ENCODE measurements around the gene SKOR2.
"Not testable (repeated sequence)": the region's sequence is repeated elsewhere in the genome, so short reads cannot be mapped to it uniquely, and the experiment has no call there.

Gene SKOR2

DNA sequence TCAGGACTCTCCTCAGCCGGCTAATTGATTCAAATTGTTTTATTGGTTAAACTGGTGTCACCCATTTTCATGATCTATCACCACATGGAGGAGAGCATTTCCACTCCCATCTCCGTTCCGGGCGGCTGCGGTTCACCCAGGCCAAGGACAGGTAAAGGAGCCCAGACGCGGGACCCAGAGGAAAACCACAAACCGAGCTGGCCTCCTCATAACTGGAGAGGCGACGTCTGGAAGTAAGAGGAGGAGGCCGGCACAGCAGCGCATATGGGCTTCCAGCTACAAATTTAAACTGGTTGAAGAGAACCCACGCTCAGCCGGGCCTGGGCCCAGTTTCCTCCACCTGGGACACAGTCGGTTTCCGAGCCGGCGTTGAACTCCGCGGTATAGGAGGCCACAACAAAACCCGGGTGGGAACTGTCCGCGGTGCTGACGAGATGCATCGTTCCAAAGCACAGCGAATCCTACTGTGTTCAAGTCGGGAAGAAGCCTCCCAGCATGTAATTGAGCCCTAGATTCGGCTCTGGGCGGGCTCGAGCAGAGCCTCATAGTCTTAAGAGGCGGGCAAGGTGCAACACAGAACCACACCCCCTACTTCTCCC, 3.0 kb upstream of the SKOR2 start:
- DNase-seq: no peak

DNA sequence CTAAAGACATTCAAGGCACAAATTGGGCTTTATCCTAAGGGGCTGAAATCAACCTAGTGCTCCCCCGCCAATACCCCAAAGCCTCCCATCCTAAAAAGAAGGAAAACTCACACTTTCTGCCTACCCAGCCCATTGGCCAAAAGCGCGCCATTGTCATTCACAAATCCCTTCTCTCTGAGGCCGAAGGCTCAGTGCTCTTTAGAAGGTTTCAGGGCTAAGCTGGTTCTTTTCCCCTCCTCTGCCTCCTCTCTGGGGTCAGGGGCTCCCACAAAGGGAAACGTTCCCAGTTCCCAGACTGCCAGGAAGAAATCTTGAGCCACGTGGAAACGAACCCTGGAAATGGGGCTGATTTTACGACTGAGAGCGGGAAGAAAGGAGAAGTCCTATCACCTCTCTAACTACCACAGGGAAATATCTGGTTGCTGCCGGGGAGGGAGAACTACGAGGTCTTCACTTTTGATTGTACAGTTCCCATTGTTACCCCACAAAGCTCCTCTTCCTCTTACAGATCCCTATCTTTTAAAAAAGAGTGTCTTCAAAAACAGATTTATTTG, 1.7 kb upstream of the SKOR2 start:
- no peak for DNase-seq

GRCh38 chr18:47250391-47251046, 941 bp downstream of the SKOR2 start:
- DNase-seq: no peak

DNA sequence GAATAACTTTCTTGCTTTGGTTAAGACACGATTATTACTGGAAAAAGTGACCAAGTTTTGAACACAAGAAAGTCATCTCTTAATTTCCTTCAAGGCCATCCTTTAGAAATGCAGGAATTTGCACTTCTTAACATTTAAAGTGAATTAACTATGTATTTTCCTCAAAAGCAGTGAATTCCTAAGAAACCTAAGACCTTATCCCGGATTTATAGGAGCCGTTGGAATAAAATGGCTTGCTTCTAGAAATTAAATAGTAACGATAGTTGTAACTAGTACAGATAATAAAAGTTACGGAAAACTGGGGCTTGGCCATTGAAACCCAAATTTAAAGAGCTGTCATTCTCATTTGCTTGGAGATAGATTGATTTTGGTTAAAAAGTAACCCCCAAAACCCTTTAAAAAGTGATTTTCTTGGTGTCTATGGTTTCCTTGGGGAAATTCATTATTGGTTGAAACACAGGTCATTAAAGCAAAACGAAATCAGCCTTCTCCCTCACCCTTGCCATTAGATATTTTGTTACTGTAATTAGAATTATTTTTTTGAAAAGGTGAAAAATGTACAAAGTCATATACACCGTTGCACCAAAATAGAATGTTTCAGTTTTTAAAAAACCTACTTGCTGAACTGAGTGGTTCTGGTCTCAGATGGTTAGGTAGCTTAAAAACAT, 2.0 kb downstream of the SKOR2 start:
- no peak for DNase-seq

DNA sequence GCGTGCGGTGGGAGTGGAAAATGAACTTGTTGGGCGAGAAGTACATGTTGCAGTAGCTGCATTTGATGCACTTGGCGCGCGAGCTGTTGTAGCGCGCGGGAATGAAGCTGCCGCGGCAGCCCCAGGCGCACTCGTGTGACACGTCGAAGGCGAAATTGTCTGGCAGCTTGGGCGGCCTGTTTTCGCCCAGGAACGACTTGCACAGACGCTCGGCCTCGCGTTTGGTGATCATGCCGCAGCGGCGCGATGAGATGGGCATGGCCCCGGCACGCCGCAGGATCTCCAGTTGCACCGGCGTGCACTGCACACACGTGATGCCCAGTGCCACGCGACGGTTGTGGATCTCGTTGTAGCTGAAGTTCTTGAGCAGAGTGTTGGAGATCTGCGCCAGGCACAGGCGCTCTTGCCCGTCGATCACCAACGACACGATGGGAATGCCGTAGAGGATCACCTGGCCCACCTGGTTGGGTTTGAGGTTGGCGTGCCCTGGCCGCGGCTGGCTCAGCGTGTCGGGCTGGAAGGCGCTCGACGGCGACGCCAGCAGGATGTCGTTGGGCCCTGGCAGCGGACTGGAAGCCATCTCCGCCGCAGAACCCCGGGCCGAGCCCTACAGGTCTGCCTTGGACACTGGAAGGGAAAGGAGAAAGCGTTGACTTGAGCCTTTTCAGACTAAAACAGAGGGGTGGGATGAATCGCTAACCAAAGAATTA, 2.7 kb downstream of the SKOR2 start:
- DNase-seq: no peak

GRCh38 chr18:47248115-47248603, 3.3 kb downstream of the SKOR2 start:
- DNase-seq: no peak

- no peak for DNase-seq
Observed at GRCh38 chr18:47247416-47248114, 3.9 kb downstream of the SKOR2 start.

GRCh38 chr18:47247036-47247415, 4.4 kb downstream of the SKOR2 start:
- no peak for DNase-seq

- DNase-seq: no peak
Observed at GRCh38 chr18:47246027-47246971, 5.2 kb downstream of the SKOR2 start.

DNA sequence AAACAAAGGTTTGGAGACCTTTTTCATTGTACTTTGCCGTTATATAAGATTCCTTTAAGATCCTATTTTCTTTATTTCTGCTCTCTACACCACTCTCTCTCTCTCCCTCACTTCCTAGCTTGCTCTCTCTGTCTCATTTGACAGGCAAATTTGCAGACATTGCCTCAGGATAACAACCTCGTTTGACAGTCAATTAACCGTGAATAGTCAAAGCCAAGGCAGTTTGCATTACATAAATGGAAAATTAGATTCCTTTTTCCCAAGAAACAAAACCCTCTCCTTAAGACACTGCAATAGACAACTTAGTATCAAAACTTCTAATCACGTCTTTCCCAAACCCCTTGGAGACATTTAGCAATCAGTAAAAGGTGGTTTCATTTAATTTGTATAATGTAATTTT, 7.4 kb downstream of the SKOR2 start:
- no peak for DNase-seq

DNA sequence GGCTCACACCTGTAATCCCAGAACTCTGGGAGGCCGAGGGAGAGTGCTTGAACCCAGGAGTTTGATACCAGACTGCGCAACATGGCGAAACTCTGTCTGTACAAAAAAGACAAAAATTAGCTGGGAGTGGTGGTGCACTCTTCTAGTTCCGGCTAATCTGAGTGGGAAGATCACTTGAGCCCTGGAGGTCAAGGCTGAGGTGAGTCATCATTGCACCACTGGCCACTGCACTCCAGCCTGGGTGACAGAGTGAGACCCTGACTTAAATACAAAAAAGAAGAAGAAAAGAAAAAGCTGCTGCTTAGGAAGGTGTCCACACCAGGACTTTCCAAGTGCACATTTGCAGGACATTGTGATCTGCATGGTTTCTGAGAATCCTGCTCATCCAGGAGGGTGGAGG, 16.4 kb downstream of the SKOR2 start:
- DNase-seq: no peak

GRCh38 chr18:47226660-47227059, 24.8 kb downstream of the SKOR2 start:
- no peak for DNase-seq

DNA sequence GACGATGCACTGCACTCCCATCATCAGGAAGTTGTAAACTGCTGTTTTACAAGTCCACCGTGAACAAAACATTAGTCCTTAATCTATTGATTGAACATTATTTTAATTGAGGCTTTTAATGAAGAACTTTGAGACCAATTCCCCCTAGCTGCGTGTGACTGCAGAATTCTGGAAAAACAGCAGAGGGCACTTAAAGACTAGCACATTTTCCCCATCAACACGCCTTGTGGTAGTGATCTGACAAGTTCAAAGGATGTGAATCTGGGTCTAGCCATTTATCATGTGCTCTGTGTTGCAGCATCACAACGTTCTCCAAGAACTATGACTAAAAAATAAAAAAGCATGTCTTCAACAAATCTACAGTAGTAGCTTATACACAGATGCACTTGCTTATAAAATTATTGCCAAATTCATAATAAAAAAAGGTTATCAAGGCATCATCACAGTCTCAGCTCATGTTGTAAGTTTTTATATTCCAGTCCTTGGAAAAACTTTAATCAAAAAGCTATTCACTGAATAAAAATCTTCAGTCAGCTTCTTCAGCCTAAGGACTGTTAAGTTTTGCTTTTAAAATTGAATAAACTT, 35.8 kb downstream of the SKOR2 start:
- DNase-seq: peak in 1 of 2 donors; percentile 3

DNA sequence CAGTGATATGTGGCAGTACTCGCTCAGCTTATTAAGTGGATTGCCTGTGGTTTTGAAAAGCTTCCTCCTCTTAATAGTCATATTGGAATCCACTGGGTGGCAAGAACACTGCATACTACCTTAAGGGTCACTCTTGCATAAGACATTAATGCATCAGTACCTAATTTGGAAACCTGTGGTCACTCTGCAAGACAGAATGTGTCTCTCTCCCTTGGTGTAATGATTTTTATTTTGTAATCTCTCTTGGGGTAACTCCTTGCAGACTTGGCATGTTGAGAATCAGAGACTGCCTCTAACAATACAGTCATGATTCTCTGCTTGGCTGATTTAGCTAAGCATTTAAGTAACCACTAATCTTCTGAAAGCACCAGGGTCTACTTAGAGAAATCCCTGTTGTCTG, 42.3 kb downstream of the SKOR2 start:
- no peak for DNase-seq

DNA sequence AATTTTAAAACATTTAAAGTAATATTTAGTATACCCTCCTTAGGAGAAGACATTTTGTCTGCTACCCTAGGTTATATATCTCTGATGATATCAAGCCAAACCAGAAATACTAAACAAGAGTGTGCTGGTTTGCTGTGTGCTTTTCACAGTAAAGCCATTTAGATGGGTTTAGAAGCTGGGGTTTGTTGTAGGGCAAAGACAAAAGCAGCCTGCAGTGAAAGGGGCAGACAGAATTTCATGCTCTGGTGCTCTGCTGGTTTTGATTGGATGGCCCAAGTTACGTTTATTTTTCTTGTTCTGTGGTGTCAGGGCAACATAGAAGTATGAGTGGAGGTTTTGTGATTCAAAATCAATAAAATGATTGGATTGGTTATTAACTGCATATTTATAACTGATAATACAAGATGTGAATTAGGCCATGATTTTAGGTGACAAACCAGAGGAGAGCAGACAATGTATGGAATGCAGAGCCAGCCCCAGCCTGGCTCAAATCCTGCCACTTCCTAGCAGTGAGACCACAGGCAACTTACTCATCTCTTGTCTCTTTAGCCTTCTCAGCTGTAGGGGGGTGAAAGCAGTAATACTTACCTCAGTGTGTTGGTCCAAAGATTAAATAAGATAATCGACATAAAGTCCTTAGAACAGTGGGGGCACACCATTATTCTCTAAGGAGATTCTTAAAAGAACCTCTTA, 44.4 kb downstream of the SKOR2 start:
- DNase-seq: no peak

- DNase-seq: peak; percentile 4 to 35
Observed at GRCh38 chr18:47204908-47205522, 46.4 kb downstream of the SKOR2 start.

DNA sequence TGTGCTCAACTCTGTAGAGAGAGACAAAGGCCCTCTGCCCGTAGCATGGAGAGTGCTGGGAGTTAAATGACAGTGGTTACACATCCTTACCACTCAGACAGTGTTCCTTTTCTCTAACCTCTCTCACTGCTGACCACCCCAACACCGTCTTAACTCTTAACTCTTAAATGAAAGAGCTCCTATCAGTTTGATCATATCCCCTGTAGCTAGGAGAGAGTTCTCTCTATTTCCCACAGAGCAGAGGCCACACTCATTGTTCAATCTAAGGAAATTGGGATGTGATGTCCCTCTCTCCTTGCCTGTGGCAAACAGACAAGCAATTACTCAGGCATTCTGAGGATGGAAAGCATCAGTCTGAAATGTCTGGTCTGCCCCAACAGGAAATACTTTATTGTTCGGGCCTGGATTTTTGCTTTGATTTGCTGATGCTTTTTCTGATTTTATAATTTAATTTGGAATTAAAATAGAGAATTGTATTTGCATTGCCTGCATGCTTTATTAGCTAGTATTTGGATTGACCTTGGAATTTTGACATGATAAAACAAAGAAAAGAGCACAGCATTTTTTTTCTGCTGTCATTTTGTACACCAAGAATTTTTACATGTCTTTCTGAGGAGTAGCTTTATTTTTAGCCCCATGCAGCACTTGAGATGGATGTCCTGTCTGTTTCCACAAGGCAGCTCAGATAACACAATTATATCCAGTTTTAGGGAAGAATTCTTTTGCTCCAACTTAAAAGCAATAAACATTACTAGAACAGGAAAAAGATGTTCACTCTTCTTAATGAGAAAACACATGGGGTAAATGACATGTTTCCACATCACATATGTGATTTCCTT, 47.6 kb downstream of the SKOR2 start:
- no peak for DNase-seq

- not testable (repeated sequence) for DNase-seq
Observed at GRCh38 chr18:47195961-47196360, 55.5 kb downstream of the SKOR2 start.

DNA sequence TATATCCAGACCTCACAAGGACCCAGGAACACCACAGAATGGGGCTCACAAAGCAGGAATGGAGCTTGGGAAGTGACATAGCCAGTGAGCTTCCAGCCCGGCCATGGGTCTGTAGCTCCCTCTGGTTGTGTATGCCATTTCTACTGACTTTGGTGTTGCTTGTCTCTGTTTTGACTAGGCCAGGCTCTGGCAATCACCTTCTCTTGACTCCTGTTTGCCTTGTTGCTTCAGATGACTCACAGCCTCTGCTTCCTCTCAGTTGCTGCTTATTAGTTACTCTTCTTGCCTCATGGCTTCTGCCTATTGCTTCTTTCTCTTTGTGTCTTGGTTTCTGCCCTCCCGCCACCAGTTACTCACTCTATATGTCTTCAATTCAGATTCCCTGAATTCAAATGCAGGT, 59.5 kb downstream of the SKOR2 start:
- no peak for DNase-seq
